HEK293 (cell line): ENCODE data around the gene HLF.

Experiments
- CTCF ChIP-seq: fragments of 450-650 bp; formaldehyde crosslinking; IDR thresholded peaks from 2 replicates; pipeline ENCODE4 v1.5.1; 2016; ENCODE audit warnings: missing biosample characterization, missing genetic modification characterization
- ELK4 ChIP-seq: IDR thresholded peaks from 2 replicates; pipeline ENCODE4 v1.6.1; 2011; ENCODE audit warnings: mild to moderate bottlenecking, low read depth, low read length, borderline replicate concordance
- GLI4 ChIP-seq: fragments of 450-650 bp; formaldehyde crosslinking; IDR thresholded peaks from 2 replicates; pipeline ENCODE4 v1.5.1; 2016; ENCODE audit warnings: missing biosample characterization, missing genetic modification characterization
- SP2 ChIP-seq: fragments of 450-650 bp; formaldehyde crosslinking; IDR thresholded peaks from 2 replicates; pipeline ENCODE4 v1.5.1; 2016; ENCODE audit warnings: missing biosample characterization, missing genetic modification characterization
- ZBTB49 ChIP-seq: fragments of 450-650 bp; formaldehyde crosslinking; IDR thresholded peaks from 2 replicates; pipeline ENCODE4 v1.5.1; 2016; ENCODE audit warnings: missing biosample characterization, missing genetic modification characterization, low read depth
- ZNF10 ChIP-seq: fragments of 450-650 bp; formaldehyde crosslinking; IDR thresholded peaks from 2 replicates; pipeline ENCODE4 v1.5.1; 2017; ENCODE audit warnings: missing biosample characterization, missing genetic modification characterization
- ZNF175 ChIP-seq: fragments of 450-650 bp; formaldehyde crosslinking; IDR thresholded peaks from 2 replicates; pipeline ENCODE4 v1.5.1; 2016; ENCODE audit warnings: missing biosample characterization, missing genetic modification characterization
- ZNF274 ChIP-seq, 2 experiments: fragments of 200-500 bp in 1 of 2; fragments of 450-650 bp in 1 of 2; sonication (Bioruptor generic) in 1 of 2; formaldehyde crosslinking in 1 of 2; IDR thresholded peaks; 2 replicates each; pipeline versions ENCODE4 v1.5.1 to v1.6.1; 2014 to 2016; ENCODE audit warnings: borderline replicate concordance in 1 of 2, inconsistent platforms in 1 of 2, low read length in 1 of 2, missing biosample characterization in 1 of 2, missing genetic modification characterization in 1 of 2
- ZNF311 ChIP-seq: fragments of 450-650 bp; formaldehyde crosslinking; IDR thresholded peaks from 2 replicates; pipeline ENCODE4 v1.5.1; 2017; ENCODE audit warnings: missing biosample characterization, missing genetic modification characterization, borderline replicate concordance
- ZNF654 ChIP-seq: fragments of 450-650 bp; formaldehyde crosslinking; IDR thresholded peaks from 2 replicates; pipeline ENCODE4 v1.5.1; 2016; ENCODE audit warnings: low read depth, missing biosample characterization, missing genetic modification characterization
- ZNF660 ChIP-seq: fragments of 450-650 bp; IDR thresholded peaks from 2 replicates; pipeline ENCODE4 v1.5.1; 2018; ENCODE audit warnings: missing biosample characterization, mild to moderate bottlenecking, missing genetic modification characterization
- ZNF677 ChIP-seq: fragments of 450-650 bp; IDR thresholded peaks from 2 replicates; pipeline ENCODE4 v1.5.0; 2018; ENCODE audit warnings: missing biosample characterization, mild to moderate bottlenecking, missing genetic modification characterization, moderate library complexity
- ZNF76 ChIP-seq: fragments of 450-650 bp; formaldehyde crosslinking; IDR thresholded peaks from 2 replicates; pipeline ENCODE4; 2016; ENCODE audit warnings: low read depth, missing biosample characterization, missing genetic modification characterization, borderline replicate concordance

- TF ChIP-seq CTCF (tag by site-specific recombination) (no peak), ELK4 (no peak), ZNF660 (tag by site-specific recombination) (no peak), ZNF175 (no peak), ZNF654 (tag by site-specific recombination) (no peak), ZNF274 (IDR thresholded peaks at IDR 0.05; ENCODE audit: low read length) (no peak), ZNF274 (tag by site-specific recombination; IDR thresholded peaks at IDR 0.05; ENCODE audit: borderline replicate concordance) (no peak), SP2 (tag by site-specific recombination) (no peak), ZNF311 (tag by site-specific recombination) (no peak), GLI4 (tag by site-specific recombination) (no peak), ZNF10 (tag by site-specific recombination) (no peak), ZBTB49 (tag by site-specific recombination) (no peak), ZNF76 (tag by site-specific recombination) (no peak), ZNF677 (no peak)
These were observed 499 bp upstream of the HLF start for GRCh38 chr17:55264278-55264644.
